DND-41 (cell line): ENCODE measurements around the gene ADAMTSL5.

Experiments used
- EZH2 ChIP-seq: IDR thresholded peaks from 3 replicates; pipeline ENCODE4 v1.6.1; 2012; ENCODE audit warnings: borderline replicate concordance, low read depth, mild to moderate bottlenecking, moderate library complexity, low read length, inconsistent platforms; ENCODE audit not compliant: severe bottlenecking
- TF ChIP-seq, protein P1 (sequence below): IDR thresholded peaks from 2 replicates; pipeline ENCODE4 v1.5.1; 2012; ENCODE audit warnings: borderline replicate concordance, low read length, moderate library complexity, mild to moderate bottlenecking; ENCODE audit not compliant: poor library complexity, severe bottlenecking; ENCODE audit errors: extremely low read depth

DNA sequence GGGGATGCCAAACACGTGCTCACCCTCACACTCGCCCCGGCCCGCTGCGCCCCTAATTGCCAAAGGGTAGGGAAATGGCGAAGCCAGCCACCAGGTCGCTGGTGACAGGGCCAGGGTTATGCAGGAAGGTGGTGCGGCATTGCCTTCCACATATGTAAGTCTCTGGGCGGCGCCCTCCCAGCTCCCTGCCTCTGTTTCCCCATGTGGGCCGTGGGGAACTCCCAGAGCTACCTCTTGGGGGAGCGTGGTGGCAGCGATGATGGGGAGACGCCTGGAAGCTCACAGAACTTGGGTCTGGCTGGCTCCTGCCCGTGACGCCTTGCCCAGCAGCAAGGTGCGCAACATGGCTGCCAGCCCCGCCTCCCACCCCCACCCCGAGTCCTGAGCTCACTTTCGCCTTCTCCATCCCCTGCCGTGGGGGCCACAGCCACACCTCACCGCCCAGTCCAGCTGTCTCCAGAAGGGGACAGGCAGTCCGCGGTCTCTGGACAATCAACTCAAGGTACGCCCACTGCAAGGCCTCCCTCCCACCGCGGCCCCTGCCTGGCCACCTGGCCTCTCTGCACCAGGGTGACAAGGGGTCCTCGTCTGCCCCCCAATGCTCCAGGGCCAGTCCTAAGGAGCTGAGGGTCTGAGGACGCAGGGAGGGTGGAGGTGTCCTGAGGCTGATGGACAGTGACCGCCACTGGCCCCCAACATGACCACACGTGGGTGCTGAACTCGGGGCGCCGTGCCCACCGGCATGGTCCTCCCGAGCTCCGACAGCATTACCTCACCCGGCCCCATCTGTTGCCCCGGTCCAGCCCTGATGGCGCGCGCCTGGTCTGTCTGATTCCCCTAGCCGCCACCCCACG is 40.4 kb downstream of the ADAMTSL5 start:
- TF ChIP-seq EZH2 = no peak
- TF ChIP-seq, protein P1, sequence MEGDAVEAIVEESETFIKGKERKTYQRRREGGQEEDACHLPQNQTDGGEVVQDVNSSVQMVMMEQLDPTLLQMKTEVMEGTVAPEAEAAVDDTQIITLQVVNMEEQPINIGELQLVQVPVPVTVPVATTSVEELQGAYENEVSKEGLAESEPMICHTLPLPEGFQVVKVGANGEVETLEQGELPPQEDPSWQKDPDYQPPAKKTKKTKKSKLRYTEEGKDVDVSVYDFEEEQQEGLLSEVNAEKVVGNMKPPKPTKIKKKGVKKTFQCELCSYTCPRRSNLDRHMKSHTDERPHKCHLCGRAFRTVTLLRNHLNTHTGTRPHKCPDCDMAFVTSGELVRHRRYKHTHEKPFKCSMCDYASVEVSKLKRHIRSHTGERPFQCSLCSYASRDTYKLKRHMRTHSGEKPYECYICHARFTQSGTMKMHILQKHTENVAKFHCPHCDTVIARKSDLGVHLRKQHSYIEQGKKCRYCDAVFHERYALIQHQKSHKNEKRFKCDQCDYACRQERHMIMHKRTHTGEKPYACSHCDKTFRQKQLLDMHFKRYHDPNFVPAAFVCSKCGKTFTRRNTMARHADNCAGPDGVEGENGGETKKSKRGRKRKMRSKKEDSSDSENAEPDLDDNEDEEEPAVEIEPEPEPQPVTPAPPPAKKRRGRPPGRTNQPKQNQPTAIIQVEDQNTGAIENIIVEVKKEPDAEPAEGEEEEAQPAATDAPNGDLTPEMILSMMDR = no peak
